ENCODE data around the gene PIP4K2A. TPM values are rescaled to one million over a fixed set of nuclear protein-coding genes. Genes with fewer than 3 reads are reported as not detected.
A peak's percentile ranks its signal among the peaks of the same experiment; 100 is the strongest.

Gene PIP4K2A
- total and polyA plus RNA-seq, 2 of the 13 experiments (the other 11 are each of a cell fraction or from before 2014, with no cell fraction given), result 9.1 to 22.6 TPM

DNA sequence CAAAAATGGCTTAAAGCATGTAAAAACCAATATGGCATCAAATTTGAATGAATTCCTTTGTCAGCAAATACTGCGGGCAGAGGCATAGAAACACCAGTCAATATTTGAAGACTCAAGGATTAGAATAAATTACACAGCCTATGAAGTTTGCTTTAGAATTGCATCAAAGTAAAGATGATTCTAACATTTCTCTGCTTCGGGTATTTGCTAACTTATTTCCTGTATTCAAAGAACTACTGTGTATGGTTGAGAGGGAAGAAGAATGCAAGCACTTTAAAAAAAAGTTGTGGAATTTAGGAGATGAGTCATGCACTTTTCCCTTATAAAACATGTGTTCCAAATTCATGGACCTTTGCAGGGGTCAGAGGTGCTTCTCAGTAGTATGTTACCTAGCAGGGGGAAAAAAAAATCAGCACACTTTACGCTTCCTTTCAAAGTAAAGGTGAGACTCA is 90.1 kb downstream of the PIP4K2A start (continued):
- TF ChIP-seq JUND (CRISPR knock-in tag; IDR thresholded peaks at IDR 0.05) (peak; percentile 78), ZNF572 (CRISPR knock-in tag; IDR thresholded peaks at IDR 0.05) (no peak), NCOA2 (CRISPR knock-in tag; IDR thresholded peaks at IDR 0.05) (peak; percentile 85), BCL6 (CRISPR knock-in tag; IDR thresholded peaks at IDR 0.05) (peak; percentile 77), ZNF878 (CRISPR knock-in tag; IDR thresholded peaks at IDR 0.05) (peak; percentile 33; the same call in 1 of the 2 replicates), JDP2 (CRISPR knock-in tag; IDR thresholded peaks at IDR 0.05; ENCODE audit: borderline replicate concordance) (no peak), BORCS8-MEF2B (CRISPR knock-in tag; IDR thresholded peaks at IDR 0.05) (no peak), RARA (CRISPR knock-in tag; IDR thresholded peaks at IDR 0.05) (peak; percentile 53; the same call in 1 of the 2 replicates), CHCHD3 (CRISPR knock-in tag; IDR thresholded peaks at IDR 0.05) (no peak), TP53 (CRISPR knock-in tag; conservative IDR thresholded peaks at IDR 0.05) (no peak), ZKSCAN5 (CRISPR knock-in tag; IDR thresholded peaks at IDR 0.05) (no peak), ZFP1 (CRISPR knock-in tag; IDR thresholded peaks at IDR 0.05) (no peak), ZSCAN9 (CRISPR knock-in tag; IDR thresholded peaks at IDR 0.05; ENCODE audit: borderline replicate concordance) (peak; percentile 44; the same call in 1 of the 2 replicates)
- TF ChIP-seq, protein P1, sequence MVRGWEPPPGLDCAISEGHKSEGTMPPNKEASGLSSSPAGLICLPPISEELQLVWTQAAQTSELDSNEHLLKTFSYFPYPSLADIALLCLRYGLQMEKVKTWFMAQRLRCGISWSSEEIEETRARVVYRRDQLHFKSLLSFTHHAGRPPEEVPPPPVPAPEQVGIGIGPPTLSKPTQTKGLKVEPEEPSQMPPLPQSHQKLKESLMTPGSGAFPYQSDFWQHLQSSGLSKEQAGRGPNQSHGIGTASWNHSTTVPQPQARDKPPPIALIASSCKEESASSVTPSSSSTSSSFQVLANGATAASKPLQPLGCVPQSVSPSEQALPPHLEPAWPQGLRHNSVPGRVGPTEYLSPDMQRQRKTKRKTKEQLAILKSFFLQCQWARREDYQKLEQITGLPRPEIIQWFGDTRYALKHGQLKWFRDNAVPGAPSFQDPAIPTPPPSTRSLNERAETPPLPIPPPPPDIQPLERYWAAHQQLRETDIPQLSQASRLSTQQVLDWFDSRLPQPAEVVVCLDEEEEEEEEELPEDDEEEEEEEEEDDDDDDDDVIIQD (CRISPR knock-in tag; IDR thresholded peaks at IDR 0.05; ENCODE audit: low read depth), result peak; percentile 60; the same call in 1 of the 2 replicates
- TF ChIP-seq, protein P2, sequence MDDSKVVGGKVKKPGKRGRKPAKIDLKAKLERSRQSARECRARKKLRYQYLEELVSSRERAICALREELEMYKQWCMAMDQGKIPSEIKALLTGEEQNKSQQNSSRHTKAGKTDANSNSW (CRISPR knock-in tag; IDR thresholded peaks at IDR 0.05; ENCODE audit: borderline replicate concordance), result no peak
- TF ChIP-seq, protein P3, sequence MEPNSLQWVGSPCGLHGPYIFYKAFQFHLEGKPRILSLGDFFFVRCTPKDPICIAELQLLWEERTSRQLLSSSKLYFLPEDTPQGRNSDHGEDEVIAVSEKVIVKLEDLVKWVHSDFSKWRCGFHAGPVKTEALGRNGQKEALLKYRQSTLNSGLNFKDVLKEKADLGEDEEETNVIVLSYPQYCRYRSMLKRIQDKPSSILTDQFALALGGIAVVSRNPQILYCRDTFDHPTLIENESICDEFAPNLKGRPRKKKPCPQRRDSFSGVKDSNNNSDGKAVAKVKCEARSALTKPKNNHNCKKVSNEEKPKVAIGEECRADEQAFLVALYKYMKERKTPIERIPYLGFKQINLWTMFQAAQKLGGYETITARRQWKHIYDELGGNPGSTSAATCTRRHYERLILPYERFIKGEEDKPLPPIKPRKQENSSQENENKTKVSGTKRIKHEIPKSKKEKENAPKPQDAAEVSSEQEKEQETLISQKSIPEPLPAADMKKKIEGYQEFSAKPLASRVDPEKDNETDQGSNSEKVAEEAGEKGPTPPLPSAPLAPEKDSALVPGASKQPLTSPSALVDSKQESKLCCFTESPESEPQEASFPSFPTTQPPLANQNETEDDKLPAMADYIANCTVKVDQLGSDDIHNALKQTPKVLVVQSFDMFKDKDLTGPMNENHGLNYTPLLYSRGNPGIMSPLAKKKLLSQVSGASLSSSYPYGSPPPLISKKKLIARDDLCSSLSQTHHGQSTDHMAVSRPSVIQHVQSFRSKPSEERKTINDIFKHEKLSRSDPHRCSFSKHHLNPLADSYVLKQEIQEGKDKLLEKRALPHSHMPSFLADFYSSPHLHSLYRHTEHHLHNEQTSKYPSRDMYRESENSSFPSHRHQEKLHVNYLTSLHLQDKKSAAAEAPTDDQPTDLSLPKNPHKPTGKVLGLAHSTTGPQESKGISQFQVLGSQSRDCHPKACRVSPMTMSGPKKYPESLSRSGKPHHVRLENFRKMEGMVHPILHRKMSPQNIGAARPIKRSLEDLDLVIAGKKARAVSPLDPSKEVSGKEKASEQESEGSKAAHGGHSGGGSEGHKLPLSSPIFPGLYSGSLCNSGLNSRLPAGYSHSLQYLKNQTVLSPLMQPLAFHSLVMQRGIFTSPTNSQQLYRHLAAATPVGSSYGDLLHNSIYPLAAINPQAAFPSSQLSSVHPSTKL (CRISPR knock-in tag; IDR thresholded peaks at IDR 0.05), result peak; percentile 92
- TF ChIP-seq, protein P4, sequence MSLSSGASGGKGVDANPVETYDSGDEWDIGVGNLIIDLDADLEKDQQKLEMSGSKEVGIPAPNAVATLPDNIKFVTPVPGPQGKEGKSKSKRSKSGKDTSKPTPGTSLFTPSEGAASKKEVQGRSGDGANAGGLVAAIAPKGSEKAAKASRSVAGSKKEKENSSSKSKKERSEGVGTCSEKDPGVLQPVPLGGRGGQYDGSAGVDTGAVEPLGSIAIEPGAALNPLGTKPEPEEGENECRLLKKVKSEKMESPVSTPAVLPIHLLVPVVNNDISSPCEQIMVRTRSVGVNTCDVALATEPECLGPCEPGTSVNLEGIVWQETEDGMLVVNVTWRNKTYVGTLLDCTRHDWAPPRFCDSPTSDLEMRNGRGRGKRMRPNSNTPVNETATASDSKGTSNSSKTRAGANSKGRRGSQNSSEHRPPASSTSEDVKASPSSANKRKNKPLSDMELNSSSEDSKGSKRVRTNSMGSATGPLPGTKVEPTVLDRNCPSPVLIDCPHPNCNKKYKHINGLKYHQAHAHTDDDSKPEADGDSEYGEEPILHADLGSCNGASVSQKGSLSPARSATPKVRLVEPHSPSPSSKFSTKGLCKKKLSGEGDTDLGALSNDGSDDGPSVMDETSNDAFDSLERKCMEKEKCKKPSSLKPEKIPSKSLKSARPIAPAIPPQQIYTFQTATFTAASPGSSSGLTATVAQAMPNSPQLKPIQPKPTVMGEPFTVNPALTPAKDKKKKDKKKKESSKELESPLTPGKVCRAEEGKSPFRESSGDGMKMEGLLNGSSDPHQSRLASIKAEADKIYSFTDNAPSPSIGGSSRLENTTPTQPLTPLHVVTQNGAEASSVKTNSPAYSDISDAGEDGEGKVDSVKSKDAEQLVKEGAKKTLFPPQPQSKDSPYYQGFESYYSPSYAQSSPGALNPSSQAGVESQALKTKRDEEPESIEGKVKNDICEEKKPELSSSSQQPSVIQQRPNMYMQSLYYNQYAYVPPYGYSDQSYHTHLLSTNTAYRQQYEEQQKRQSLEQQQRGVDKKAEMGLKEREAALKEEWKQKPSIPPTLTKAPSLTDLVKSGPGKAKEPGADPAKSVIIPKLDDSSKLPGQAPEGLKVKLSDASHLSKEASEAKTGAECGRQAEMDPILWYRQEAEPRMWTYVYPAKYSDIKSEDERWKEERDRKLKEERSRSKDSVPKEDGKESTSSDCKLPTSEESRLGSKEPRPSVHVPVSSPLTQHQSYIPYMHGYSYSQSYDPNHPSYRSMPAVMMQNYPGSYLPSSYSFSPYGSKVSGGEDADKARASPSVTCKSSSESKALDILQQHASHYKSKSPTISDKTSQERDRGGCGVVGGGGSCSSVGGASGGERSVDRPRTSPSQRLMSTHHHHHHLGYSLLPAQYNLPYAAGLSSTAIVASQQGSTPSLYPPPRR (CRISPR knock-in tag; IDR thresholded peaks at IDR 0.05; ENCODE audit: borderline replicate concordance), result peak; percentile 51; the same call in 1 of the 2 replicates
- TF ChIP-seq, protein P5, sequence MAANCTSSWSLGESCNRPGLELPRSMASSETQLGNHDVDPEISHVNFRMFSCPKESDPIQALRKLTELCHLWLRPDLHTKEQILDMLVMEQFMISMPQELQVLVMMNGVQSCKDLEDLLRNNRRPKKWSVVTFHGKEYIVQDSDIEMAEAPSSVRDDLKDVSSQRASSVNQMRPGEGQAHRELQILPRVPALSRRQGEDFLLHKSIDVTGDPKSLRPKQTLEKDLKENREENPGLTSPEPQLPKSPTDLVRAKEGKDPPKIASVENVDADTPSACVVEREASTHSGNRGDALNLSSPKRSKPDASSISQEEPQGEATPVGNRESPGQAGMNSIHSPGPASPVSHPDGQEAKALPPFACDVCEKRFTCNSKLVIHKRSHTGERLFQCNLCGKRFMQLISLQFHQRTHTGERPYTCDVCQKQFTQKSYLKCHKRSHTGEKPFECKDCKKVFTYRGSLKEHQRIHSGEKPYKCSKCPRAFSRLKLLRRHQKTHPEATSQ (CRISPR knock-in tag; IDR thresholded peaks at IDR 0.05; ENCODE audit: borderline replicate concordance), result no peak
